Measurements from ENCODE around the gene CWC15.

GRCh38 chr11:95016139-95016538 lies 42.8 kb upstream of the CWC15 start:
- TF ChIP-seq, protein P1, sequence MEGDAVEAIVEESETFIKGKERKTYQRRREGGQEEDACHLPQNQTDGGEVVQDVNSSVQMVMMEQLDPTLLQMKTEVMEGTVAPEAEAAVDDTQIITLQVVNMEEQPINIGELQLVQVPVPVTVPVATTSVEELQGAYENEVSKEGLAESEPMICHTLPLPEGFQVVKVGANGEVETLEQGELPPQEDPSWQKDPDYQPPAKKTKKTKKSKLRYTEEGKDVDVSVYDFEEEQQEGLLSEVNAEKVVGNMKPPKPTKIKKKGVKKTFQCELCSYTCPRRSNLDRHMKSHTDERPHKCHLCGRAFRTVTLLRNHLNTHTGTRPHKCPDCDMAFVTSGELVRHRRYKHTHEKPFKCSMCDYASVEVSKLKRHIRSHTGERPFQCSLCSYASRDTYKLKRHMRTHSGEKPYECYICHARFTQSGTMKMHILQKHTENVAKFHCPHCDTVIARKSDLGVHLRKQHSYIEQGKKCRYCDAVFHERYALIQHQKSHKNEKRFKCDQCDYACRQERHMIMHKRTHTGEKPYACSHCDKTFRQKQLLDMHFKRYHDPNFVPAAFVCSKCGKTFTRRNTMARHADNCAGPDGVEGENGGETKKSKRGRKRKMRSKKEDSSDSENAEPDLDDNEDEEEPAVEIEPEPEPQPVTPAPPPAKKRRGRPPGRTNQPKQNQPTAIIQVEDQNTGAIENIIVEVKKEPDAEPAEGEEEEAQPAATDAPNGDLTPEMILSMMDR (IDR thresholded peaks at IDR 0.05; ENCODE audit: low read depth, low read length, missing input control), result no peak
- TF ChIP-seq EGR1 (IDR thresholded peaks at IDR 0.05; ENCODE audit: low read depth in 2 of 2) (no peak), TAF1 (conservative IDR thresholded peaks at IDR 0.05) (no peak), MAX (IDR thresholded peaks at IDR 0.05) (no peak), NR2F2 (IDR thresholded peaks at IDR 0.05) (no peak), GABPA (IDR thresholded peaks at IDR 0.05 in 1 of 2, conservative IDR thresholded peaks at IDR 0.05 in 1 of 2) (no peak)
- TF ChIP-seq, protein P2, sequence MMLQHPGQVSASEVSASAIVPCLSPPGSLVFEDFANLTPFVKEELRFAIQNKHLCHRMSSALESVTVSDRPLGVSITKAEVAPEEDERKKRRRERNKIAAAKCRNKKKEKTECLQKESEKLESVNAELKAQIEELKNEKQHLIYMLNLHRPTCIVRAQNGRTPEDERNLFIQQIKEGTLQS (IDR thresholded peaks at IDR 0.05), result no peak

All from liver (tissue), 3 donors.